Measurements from ENCODE around the gene OLFM1.

OLFM1 gene

GRCh38 chr9:135076876-135077430 lies 10.5 kb upstream of the OLFM1 start:
- no peak for DNase-seq (ENCODE audit: low spot score)

- DNase-seq (ENCODE audit: low spot score), result peak; percentile 53
Observed at GRCh38 chr9:135077497-135078200, 9.8 kb upstream of the OLFM1 start.

- no peak for DNase-seq (ENCODE audit: low spot score)
Observed at GRCh38 chr9:135078361-135078821, 9.1 kb upstream of the OLFM1 start.

- DNase-seq (ENCODE audit: low spot score), result no peak
Observed at GRCh38 chr9:135079018-135079417, 8.4 kb upstream of the OLFM1 start.

GRCh38 chr9:135079676-135080075 lies 7.8 kb upstream of the OLFM1 start:
- DNase-seq (ENCODE audit: low spot score), result no peak

- DNase-seq (ENCODE audit: low spot score), result no peak
Observed at GRCh38 chr9:135080286-135081263, 6.9 kb upstream of the OLFM1 start.

GRCh38 chr9:135081264-135081660 lies 6.2 kb upstream of the OLFM1 start:
- DNase-seq (ENCODE audit: low spot score), result no peak

- DNase-seq (ENCODE audit: low spot score), result no peak
Observed at GRCh38 chr9:135081731-135082130, 5.7 kb upstream of the OLFM1 start.

- no peak for DNase-seq (ENCODE audit: low spot score)
Observed at GRCh38 chr9:135082536-135082935, 4.9 kb upstream of the OLFM1 start.

GRCh38 chr9:135083241-135083810 lies 4.1 kb upstream of the OLFM1 start:
- DNase-seq (ENCODE audit: low spot score), result no peak

GRCh38 chr9:135083831-135084230 lies 3.6 kb upstream of the OLFM1 start:
- no peak for DNase-seq (ENCODE audit: low spot score)

GRCh38 chr9:135084262-135084661 lies 3.2 kb upstream of the OLFM1 start:
- DNase-seq (ENCODE audit: low spot score), result no peak

GRCh38 chr9:135084881-135085760 lies 2.3 kb upstream of the OLFM1 start:
- no peak for DNase-seq (ENCODE audit: low spot score)

GRCh38 chr9:135085830-135086546 lies 1.5 kb upstream of the OLFM1 start:
- peak; percentile 59 for DNase-seq (ENCODE audit: low spot score)

- no peak for DNase-seq (ENCODE audit: low spot score)
Observed at GRCh38 chr9:135086597-135087488, 625 bp upstream of the OLFM1 start.

- DNase-seq (ENCODE audit: low spot score), result no peak
Observed at GRCh38 chr9:135087899-135088347, 455 bp downstream of the OLFM1 start.

GRCh38 chr9:135088348-135088978 lies 995 bp downstream of the OLFM1 start:
- no peak for DNase-seq (ENCODE audit: low spot score)

GRCh38 chr9:135088979-135089847 lies 1.7 kb downstream of the OLFM1 start:
- no peak for DNase-seq (ENCODE audit: low spot score)

Measured in RKO (cell line).